Astrocyte of the spinal cord (primary cell): Measurements from ENCODE around the gene COL6A3.

Experiments used
- DNase-seq: peaks from one replicate; pipeline ENCODE4 v3.0.0; 2011; ENCODE audit warnings: low read depth, low spot score
- H3K4me3 ChIP-seq: 2 replicates; pipeline ENCODE4 v1.5.1; 2011; ENCODE audit warnings: low read depth, mild to moderate bottlenecking, low read length, moderate library complexity
- CTCF ChIP-seq: IDR thresholded peaks from 2 replicates; pipeline ENCODE4 v1.5.1; 2012; ENCODE audit warnings: low read depth, mild to moderate bottlenecking, low read length, inconsistent platforms
- in situ Hi-C: cut with HindIII; loops from 2 replicates; pipeline ENCODE4 v1.10.0; 2017; ENCODE audit warnings: low sequenced_read_pairs

COL6A3 gene

GRCh38 chr2:237380768-237381167, 33.2 kb downstream of the COL6A3 start:
- in situ Hi-C loops, result no loop called here
- TF ChIP-seq CTCF, result no peak
- no peak overlapping the region for H3K4me3 ChIP-seq
- no peak for DNase-seq

- no peak for DNase-seq
- in situ Hi-C loops, result no loop called here
- TF ChIP-seq CTCF, result no peak
- H3K4me3 ChIP-seq, result no peak overlapping the region
These were observed 34.3 kb downstream of the COL6A3 start for GRCh38 chr2:237379636-237380035.

GRCh38 chr2:237378650-237379049, 35.3 kb downstream of the COL6A3 start:
- H3K4me3 ChIP-seq, result no peak overlapping the region
- TF ChIP-seq CTCF, result no peak
- DNase-seq, result no peak
- in situ Hi-C loops, result no loop called here

GRCh38 chr2:237374284-237375060, 39.5 kb downstream of the COL6A3 start:
- TF ChIP-seq CTCF, result no peak
- DNase-seq, result no peak
- no peak overlapping the region for H3K4me3 ChIP-seq
- in situ Hi-C loops, result no loop called here

GRCh38 chr2:237371856-237372255, 42.1 kb downstream of the COL6A3 start:
- no peak for DNase-seq
- no peak overlapping the region for H3K4me3 ChIP-seq
- in situ Hi-C loops, result no loop called here
- TF ChIP-seq CTCF, result no peak

- no peak overlapping the region for H3K4me3 ChIP-seq
- DNase-seq, result no peak
- in situ Hi-C loops, result no loop called here
- no peak for TF ChIP-seq CTCF
These were observed 48.3 kb downstream of the COL6A3 start for GRCh38 chr2:237365671-237366070.
